GM21447 (cell line): ENCODE measurements around the gene HHIPL1.

ENCODE experiments used
- ATAC-seq: cut with Tn5 transposase; IDR thresholded peaks from one replicate; pipeline ENCODE4 v1.9.1; 2021; ENCODE audit not compliant: unreplicated experiment

HHIPL1 gene

DNA sequence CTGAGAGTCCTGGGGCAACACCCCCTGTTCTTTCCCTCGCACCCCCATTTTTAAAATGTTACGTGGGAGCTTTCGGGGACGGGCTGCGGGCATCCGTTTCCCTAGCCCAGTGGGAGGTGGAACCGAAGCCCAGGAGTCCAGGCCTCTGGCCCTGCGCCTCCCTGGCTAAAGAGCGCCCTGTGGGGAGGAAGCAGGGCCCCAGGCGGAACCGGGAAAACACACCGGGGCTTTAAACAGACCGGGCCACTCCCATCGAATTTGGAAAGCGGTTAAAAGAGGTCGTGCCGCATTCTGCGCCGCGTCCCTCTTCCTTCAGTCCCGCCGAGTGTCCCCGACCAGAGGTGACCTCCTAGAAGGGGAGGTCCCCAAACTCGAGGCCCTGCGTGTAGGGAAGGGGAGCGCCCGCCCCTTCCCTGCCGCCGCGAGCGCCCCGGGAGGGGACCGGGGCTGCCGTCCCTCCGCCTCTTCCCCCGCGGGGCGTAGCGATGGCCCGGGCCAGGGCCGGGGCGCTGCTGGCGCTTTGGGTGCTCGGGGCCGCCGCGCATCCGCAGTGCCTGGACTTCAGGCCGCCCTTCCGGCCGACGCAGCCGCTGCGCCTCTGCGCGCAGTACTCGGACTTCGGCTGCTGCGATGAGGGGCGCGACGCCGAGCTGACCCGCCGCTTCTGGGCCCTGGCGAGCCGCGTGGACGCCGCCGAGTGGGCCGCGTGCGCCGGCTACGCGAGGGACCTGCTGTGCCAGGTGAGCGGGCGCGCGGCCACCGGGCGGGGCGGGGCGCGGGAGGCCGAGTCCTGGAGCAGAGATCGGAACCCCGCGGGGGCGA is at the start of gene HHIPL1:
HHIPL1 (plus strand) TSS at position 407 of the 822 bp plus-strand sequence; CDS start at position 486, 79 bp downstream.
- ATAC-seq = no peak

DNA sequence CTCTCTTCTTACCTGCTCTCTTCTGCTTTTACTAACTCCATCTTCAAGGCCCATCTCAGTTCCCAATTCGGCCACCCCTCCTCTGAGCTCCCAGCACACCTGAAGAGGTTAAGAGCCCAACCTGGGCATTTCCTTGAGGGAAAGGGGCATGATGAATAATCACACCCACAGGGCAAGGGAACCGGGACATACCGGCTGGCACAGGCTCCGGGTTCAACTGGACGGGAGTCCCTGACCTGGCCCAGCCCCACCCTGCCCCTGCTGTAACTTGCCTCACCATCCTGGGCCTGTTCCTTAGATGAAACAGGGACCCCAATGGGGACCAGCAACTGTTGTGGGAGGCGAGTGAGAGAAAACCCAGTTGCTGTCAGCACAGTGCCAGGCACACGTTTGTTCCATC is 49.4 kb upstream of the HHIPL1 start:
- no peak for ATAC-seq

DNA sequence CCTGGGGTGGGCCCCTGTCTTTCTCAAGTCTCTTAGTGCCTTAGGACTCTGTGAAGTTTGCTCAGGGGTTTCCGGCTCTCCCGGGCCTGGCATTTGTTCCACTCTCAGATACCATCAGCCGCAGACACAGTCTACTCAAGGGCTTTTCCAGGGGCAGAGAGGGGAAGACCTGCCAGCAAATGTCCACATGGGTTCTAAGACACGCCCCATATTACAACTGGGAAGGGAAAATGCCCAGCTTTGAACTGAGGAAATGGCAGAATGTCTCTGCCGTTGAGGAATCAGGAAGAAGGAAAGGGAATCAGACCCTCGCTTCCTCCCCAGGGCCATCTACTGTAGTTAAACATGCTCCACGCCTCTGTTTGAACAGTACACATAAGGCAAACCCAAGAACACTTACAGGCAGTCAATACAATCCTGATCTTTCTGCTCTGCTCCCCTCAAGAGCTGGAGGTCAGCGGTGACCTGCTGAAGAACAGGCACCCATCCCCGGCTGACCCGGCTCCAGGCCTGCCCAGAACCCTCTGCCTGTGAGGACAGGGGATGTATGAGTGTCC is 48.8 kb upstream of the HHIPL1 start:
- ATAC-seq = no peak

DNA sequence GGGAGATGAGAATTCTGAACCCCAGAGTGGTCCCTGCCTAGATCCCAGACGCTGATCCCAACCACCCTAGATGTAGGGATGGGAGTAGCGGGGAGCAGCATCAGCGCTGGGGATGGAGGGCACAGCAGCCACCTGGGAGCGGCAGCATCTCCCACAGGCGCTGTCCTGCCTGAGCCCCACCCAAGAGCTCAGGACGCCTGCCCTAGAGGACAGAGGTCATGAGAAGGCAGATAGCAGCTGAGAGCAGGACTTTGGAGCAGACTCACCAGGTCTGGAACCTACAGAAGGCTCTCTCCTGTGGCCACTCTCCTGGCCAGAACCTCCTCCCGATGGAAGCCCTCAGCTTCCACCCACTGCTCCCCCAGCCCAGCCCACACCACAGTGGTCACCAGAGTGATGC is 48.2 kb upstream of the HHIPL1 start:
- ATAC-seq = no peak

DNA sequence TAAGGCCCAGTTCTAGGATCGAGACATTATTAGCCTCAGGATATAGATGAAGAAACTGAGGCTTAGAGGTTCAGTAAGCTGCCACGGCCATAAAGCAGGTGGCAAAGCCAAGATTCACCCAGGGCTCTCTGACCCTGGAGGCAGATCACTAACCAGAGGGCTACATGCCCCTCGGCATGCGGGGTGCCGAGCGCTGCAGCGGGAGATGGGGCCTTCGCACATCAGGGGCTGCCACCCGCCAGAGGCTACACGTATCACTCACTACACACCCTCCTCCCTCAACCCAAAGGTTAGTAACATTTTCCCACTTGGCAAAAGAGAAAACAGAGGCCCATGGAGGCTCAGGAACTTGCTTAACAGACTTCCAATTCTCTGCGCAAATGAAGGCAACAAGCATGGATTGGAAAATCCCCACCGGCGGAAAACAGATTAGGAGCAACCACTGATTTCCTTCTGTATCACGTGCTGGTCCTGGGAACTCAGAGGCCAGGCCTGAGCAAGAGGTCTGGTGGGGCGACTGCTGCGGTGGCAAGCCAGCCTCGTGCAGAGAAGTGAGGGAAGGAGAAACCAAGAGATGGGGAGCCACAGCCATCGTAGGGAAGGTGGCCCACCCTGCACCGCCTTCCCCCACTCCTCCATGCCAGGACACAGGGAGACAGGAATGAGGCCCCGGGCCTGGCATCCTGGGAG is 46.9 kb upstream of the HHIPL1 start:
- no peak for ATAC-seq

DNA sequence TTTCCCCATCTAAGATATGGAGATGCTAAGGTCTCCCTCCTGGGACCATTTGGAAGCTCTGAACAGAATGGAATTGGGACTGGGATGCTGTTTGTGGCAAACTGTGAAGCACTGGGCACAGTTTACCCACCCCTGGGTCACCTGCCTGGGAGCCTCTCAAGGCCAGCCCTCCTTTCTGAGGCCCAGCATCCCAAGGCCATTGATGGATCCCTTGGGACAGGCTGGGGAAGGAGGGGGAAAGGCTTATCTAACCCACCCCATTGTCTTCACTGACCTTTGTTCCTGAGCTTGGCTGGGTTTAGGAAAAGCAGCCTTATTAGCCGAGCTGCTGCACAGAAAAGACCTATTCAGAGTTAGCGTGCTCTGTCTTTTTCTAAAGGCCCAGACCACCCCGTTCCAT is 46.2 kb upstream of the HHIPL1 start:
- no peak for ATAC-seq

DNA sequence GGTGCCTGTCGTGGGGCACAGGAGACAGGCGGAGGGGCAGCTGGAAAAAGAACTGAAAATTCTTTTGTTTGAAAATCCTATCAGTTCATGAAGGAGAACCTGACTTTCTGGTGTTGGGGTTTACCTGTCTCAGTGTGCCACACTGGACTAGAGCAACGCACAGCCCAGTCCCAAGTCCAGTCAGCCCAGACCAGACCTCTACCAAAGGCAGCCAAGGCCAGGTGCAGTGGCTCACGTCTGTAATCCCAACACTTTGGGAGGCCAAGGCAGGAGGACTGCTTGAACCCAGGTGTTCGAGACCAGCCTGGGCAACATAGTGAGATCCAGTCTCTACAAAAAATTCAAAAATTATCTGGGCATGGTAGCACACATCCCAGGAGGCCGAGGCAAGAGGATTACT is 45.5 kb upstream of the HHIPL1 start:
- ATAC-seq = no peak

DNA sequence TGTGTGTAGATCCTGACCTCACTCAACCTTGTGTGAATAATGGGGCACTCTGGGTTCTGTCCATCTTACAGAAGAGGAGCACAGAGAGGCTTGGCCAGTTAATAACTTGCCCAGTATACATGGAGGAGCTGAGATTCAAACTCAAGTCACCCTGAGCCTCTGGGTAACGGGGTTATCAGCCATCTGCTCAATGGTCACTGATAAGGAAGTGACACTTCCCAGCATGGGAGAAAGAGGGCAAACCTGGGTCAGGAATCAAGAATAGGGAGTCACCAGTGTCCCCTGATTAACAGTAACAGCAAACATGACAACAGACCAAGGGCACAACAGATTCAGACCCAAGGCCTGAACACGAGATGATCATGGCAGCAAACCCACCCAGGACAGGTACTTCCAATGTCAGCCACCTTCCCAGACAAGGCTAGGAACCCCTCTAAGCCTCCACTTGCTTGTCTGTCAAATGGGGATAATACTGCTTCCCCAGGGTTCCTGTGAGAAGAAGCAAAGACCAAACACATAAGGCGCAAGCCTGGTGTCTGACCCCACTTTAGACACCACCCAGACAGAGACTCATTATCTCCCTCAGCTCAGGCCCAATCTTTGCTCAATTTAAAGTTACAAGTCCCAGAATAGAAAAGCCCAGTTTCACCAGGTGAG is 44.6 kb upstream of the HHIPL1 start:
- no peak for ATAC-seq

DNA sequence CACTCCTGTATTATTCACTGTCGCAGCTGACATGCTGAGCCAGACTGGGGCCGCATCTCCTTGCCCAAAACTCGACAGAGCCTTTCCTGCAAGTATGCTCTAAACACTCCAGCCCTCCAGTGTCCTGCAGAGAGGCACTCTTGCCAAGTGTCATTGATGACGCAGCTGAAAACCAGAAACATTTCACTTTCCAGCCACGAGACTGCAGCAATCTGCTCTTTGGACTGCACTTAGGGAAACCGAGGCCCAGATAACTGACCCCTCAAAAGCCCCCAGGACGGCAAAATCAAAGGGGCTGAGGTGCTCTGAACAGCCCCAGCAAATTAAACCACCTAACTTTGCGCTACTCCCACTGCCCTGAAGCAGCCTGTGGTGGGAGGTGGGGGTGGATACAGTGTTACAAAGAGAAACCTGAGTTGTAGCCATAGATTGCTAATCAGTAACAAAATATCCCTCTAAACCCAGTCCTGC is 43.5 kb upstream of the HHIPL1 start:
- ATAC-seq = no peak

DNA sequence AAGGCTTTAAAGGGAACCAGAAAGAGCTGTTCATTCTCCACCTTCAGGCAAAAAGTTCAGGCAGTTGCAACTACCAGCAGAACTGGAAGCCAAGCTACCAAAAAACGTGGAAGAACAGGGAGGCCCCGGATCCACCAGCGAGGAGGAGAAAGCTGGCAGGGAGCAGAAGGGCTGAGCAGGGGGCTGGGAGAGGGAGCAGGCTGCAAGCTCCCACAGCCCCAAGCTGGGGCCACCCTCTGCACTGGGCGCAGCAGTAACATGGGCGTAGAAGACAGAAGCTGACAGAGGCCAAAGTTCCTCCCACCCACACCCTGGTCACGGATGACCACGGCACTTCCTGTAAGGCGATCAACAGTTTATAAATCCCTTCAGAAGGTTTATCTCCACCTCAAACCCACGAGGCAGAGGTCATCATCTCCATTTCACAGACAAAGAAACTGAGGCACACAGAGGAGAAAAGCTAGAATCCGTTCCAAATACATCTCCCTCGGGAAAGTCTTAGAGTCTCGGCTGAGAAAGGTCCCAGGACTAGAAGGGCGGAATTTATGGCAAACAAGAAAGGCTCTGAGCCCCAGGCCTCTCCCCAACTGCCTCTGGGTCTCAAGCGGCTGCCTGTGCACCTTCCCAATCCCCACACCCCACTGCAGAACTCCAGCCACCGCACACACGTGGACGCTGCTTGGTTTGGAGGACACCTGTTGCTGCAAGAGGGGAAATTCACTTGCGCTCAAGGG is 42.7 kb upstream of the HHIPL1 start:
- ATAC-seq = no peak

DNA sequence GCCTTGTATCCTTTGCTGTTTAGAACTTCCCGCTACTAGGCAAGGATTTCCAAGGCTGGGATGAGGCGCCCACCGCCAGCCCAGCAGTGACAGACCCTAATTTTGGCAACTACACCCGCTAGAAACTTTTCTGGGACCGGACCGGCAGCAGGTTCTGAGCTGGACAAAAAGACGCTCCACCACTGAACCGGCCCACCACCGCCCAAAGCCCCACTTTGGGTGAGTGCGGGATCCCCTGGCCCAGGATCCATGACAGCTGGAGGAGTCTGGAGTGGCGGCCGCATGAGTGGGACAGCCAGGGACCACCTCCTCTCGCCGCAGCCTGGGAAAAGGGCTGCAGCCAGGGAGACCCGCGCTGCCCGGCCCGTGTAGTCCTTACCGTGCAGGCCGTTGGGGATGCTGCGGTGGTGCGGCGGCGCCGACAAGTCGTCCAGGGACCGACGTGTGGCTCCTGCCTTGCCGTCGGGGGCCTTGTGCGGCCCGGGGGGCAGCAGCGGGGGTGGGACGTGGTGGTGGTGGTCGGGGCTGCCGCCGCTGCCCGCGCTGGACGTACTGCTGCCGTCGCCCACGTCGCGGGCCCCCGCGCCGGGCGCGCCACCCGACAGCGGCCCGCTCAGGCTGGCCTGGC is 42.0 kb upstream of the HHIPL1 start:
- no peak for ATAC-seq

DNA sequence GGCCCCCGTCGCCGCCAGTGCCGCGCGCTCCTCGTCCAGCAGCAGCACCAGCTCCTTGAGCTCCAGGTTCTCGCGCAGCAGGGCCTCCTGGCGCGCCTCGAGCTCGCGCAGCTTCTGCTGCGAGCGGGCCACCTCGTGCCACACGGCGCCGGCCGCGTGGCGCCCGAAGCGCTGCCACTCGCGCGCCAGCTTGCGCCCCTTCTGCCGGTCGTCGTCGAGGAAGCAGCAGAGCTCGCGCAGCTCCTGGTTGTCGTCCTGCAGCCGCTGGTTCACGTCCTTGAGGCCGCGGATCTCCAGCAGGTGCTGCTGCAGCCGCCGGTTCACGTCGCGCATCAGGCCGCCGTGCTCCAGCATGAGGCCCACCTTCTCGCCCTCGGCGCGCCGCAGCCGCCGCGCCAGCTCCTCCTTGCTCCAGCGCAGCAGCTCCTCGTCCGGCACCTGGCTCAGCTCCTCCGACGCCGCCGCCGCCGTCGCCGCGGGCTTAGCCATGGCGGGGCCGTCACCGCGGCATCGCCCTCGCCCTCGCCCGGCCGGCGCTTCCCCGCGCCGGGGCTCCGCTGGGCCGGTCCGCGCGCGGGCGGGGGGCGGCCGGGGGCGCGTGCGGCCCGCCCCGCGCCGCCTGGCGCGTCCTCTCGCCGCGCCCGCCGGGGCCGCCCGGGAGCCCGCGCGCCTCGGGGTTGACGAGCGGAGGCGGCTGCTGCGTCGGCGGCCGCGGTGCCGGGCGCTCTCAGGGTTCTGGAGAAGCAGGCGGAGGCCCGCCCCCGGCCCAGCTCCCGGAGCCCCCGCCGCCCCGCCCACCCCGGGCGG is 41.3 kb upstream of the HHIPL1 start, which contains the start of gene CCDC85C:
CCDC85C (minus strand) TSS at position 737 of the 807 bp plus-strand sequence; CDS start at position 489, 248 bp downstream.
- ATAC-seq = peak; percentile 10

DNA sequence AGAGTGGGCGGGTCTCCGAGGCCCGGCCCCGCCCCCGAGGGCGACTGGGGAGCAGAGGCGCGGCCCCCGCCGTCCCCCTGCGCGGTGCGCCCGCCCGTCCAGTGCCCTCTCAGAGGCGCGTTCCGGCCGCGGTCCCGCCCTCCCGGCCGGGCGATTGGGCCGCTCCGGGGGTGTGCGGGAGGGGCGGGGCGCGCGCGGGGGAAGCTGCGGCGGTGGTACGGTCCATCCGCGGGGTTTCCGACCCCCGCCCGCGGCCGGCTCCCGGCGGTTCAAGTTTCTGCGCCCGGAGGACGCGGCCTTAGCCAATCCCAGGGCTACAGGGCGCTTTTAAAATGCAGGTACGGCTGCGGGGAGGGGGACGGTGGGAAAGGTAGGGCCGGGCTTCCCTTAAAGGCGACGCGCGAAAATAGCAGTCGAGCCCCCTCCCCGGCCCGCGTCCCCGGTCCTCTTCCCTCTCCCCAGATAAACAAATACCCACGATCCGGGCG is 40.6 kb upstream of the HHIPL1 start:
- peak; percentile 75 for ATAC-seq

DNA sequence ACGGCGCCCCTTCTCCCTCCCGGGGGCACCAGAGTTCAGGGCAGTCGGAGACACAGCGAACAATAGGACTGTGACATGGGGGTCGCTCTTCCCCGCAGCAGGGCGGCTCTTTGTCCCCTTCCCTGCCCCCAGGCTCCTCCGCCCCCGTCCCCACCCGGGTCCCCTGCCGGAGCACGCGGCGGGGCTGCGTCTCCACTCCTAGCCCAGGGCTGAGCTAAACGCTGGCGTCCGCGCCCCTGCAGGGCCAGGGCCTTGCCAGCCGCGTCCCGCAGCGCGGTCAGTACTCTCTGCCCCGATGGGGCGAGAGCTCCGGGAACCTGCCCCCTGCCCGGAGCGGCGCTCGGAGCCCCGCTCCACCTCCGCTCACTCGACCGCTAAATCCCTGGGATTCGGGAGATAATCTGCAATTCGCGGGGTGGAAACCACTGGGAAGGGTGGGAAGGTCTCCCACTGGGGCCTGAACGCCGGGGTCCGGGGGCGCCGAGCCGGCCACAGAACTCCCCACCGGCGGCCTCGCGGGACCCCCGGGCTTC is 40.1 kb upstream of the HHIPL1 start:
- ATAC-seq = peak; percentile 16

DNA sequence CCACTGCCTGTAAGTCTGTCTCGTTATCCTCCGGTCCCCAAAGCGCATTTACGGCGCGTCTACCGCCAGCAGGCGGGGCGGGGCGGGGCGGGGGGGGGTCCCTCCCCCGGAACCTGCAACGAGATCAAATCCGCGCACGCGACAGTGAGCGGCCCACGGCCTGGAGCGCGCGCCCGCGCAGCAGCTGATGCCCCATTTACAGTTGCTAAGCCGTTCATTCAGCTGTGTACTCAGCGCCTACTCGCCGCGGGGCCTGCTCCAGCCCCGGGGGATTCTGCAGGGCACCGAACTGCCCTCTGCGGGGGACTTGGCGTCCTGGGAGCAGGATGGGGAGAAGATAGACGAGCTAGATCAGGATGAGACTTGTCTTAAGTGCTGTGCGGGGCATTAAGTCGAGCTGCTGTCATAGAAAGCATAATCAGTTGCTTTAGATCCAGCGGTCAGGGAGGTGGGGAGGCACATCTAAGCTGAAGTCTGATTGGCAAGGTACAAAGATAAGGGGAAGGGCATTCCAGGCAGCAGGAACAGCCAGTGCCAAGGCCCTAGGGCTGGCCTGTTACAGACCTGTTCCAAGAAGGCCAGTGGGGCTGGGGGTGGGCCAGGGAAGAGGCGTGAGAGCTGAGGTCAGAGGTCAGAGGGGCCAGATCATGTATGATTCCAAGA is 39.5 kb upstream of the HHIPL1 start:
- no peak for ATAC-seq

DNA sequence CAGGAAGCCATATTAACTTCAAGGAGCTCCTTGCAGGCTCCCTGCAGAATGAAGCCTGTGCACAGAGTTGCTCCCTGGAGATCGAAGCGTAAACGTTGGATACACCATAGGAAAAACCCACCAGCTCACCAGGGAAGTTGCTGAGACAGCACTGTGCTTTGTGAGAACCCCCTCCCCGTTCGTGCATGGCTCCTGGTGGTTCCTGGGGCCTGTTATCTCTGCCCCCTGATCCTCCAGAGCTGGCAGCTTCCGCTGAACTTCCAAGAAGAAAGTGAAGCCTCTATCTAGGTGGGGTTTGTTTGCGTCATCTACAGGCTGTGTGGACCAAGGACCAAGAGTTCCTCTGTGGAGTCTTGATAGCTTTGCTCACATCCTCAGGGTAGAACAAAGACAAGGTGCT is 38.6 kb upstream of the HHIPL1 start:
- no peak for ATAC-seq

DNA sequence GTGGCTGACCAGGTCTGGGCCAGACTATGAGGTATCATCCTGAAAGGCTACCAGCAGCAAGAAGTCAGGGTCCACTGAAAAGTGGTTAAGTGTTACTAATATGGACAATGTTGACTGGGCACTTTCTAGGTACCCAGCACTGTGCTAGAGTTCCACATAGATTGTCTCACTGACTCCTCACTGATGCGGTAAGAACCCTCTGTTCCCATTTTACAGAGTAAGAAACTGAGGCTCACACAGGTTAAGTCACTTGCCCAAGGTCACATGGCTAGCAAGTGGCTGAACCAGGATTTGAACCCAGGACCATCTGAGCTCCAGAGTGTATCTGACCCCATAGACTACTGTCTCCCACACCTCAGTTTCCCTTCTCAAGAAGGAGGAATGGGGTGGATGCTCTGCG is 36.3 kb upstream of the HHIPL1 start:
- no peak for ATAC-seq
